Panc1 (cell line): ENCODE data around the gene RBMS1.

ENCODE experiments used
- POLR2AphosphoS5 ChIP-seq: IDR thresholded peaks from 2 replicates; pipeline ENCODE4 v1.6.1; 2012; ENCODE audit warnings: mild to moderate bottlenecking, low read depth, low read length, moderate library complexity
- SIN3A ChIP-seq: IDR thresholded peaks from 2 replicates; pipeline ENCODE4 v1.6.1; 2012; ENCODE audit warnings: low read depth, mild to moderate bottlenecking, low read length, moderate library complexity, borderline replicate concordance; ENCODE audit not compliant: insufficient read depth
- TCF7L2 ChIP-seq: IDR thresholded peaks from 2 replicates; pipeline ENCODE4 v1.6.1; 2011; ENCODE audit warnings: mild to moderate bottlenecking, low read depth, low read length, inconsistent platforms
- TF ChIP-seq, protein P1 (sequence below), 2 experiments: IDR thresholded peaks; 2 replicates each; pipeline ENCODE4 v1.6.1; 2011 to 2012; ENCODE audit warnings: low read depth in 2 of 2, control low read depth in 1 of 2, low read length in 1 of 2, mild to moderate bottlenecking in 1 of 2, moderate library complexity in 1 of 2; ENCODE audit not compliant: insufficient read depth in 1 of 2
- TF ChIP-seq, protein P2 (sequence below): fragments of 450-650 bp; IDR thresholded peaks from 2 replicates; pipeline ENCODE4 v1.5.1; 2017; ENCODE audit warnings: mild to moderate bottlenecking

DNA sequence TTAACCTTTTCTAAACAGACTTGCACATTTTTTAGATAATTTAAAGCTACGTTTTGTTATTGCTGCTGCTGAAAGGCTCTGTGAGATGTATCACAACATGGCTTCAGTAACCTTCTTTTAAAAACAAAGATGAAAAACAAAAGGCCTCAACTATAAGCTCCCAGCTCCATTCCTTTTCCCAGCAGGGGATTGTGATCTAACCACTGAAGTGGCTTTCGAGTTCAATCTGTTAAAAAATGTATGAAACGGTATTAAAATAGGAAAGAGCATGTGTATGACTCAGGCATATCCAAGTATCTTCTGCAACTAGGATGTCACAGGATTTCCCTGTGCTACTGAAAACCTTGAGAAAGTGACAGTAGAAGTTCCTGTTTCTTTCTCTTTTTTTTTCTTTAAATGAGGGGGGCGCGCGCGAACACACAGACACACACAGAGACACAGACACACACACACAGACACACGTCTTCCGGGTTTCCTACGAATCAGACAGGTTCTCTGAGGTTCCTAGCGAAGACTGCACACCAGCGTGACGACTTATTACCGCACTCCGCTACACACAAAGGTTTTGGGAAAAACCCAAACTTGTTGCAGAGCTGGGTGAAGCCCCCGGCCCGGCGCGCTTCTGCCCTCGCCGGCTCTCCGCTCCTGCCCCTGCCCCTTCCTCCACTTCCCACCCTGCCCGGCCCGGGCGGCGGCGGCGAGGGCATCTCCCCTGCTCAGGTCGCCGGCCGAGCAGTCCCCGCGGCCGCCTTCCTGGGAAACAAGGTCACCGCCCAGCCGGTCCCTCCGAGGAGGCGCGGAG lies 86.8 kb downstream of the RBMS1 start:
- TF ChIP-seq, protein P1, sequence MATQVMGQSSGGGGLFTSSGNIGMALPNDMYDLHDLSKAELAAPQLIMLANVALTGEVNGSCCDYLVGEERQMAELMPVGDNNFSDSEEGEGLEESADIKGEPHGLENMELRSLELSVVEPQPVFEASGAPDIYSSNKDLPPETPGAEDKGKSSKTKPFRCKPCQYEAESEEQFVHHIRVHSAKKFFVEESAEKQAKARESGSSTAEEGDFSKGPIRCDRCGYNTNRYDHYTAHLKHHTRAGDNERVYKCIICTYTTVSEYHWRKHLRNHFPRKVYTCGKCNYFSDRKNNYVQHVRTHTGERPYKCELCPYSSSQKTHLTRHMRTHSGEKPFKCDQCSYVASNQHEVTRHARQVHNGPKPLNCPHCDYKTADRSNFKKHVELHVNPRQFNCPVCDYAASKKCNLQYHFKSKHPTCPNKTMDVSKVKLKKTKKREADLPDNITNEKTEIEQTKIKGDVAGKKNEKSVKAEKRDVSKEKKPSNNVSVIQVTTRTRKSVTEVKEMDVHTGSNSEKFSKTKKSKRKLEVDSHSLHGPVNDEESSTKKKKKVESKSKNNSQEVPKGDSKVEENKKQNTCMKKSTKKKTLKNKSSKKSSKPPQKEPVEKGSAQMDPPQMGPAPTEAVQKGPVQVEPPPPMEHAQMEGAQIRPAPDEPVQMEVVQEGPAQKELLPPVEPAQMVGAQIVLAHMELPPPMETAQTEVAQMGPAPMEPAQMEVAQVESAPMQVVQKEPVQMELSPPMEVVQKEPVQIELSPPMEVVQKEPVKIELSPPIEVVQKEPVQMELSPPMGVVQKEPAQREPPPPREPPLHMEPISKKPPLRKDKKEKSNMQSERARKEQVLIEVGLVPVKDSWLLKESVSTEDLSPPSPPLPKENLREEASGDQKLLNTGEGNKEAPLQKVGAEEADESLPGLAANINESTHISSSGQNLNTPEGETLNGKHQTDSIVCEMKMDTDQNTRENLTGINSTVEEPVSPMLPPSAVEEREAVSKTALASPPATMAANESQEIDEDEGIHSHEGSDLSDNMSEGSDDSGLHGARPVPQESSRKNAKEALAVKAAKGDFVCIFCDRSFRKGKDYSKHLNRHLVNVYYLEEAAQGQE (IDR thresholded peaks at IDR 0.05; ENCODE audit: insufficient read depth in 1 of 2, low read depth in 2 of 2, low read length in 1 of 2): no peak
- TF ChIP-seq, protein P2, sequence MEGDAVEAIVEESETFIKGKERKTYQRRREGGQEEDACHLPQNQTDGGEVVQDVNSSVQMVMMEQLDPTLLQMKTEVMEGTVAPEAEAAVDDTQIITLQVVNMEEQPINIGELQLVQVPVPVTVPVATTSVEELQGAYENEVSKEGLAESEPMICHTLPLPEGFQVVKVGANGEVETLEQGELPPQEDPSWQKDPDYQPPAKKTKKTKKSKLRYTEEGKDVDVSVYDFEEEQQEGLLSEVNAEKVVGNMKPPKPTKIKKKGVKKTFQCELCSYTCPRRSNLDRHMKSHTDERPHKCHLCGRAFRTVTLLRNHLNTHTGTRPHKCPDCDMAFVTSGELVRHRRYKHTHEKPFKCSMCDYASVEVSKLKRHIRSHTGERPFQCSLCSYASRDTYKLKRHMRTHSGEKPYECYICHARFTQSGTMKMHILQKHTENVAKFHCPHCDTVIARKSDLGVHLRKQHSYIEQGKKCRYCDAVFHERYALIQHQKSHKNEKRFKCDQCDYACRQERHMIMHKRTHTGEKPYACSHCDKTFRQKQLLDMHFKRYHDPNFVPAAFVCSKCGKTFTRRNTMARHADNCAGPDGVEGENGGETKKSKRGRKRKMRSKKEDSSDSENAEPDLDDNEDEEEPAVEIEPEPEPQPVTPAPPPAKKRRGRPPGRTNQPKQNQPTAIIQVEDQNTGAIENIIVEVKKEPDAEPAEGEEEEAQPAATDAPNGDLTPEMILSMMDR: no peak
- TF ChIP-seq POLR2AphosphoS5 (no peak), SIN3A (no peak), TCF7L2 (no peak)
